Esophagus muscularis mucosa (tissue), 4 donors: ENCODE measurements around the gene KIAA1614. TPM values are rescaled to one million over a fixed set of nuclear protein-coding genes. Genes with fewer than 3 reads are reported as not detected.

ENCODE experiments used
- DNase-seq: peaks from one replicate; pipeline ENCODE4 v3.0.0-alpha.2; 2017; ENCODE audit errors: extremely low spot score
- H3K27ac ChIP-seq, 4 donors: fragments of 200-600 bp; sonication (generic); replicated peaks in 1 of 4; 1 replicate in 3 of 4; 2 replicates in 1 of 4; pipeline ENCODE4 v1.5.1; 2016 to 2019; ENCODE audit warnings: mild to moderate bottlenecking in 1 of 4
- H3K27me3 ChIP-seq, 4 donors: fragments of 200-600 bp; sonication (generic); one replicate each; pipeline versions ENCODE4 v1.5.1 to v1.6.0; 2016 to 2019
- H3K36me3 ChIP-seq, 4 donors: fragments of 200-600 bp; sonication (generic); one replicate each; pipeline ENCODE4 v1.5.1; 2016 to 2019
- H3K4me1 ChIP-seq, 4 donors: fragments of 200-600 bp; sonication (generic); one replicate each; pipeline ENCODE4 v1.5.1; 2016 to 2019
- H3K4me3 ChIP-seq, 4 donors: fragments of 200-600 bp; sonication (generic); 1 replicate in 2 of 4; 2 replicates in 2 of 4; pipeline ENCODE4 v1.5.1; 2016 to 2019; ENCODE audit warnings: mild to moderate bottlenecking in 4 of 4, moderate library complexity in 1 of 4
- H3K9me3 ChIP-seq, 4 donors: fragments of 200-600 bp; sonication (generic); 1 replicate in 3 of 4; 2 replicates in 1 of 4; pipeline ENCODE4 v1.5.1; 2016 to 2019
- CTCF ChIP-seq, 3 experiments: fragments of 200-600 bp in 2 of 3; fragments of 450-650 bp in 1 of 3; sonication (generic) in 2 of 3; IDR thresholded peaks; one replicate each; pipeline ENCODE4 v1.5.1; 2017 to 2019; ENCODE audit warnings: antibody characterized with exemption in 3 of 3, mild to moderate bottlenecking in 2 of 3, moderate library complexity in 1 of 3
- EP300 ChIP-seq: sonication (generic); formaldehyde crosslinking; IDR thresholded peaks from one replicate; pipeline ENCODE4 v1.6.1; 2017; ENCODE audit warnings: antibody characterized with exemption
- POLR2A ChIP-seq: fragments of 450-650 bp; IDR thresholded peaks from one replicate; pipeline ENCODE4 v1.6.1; 2017; ENCODE audit warnings: antibody characterized with exemption, moderate library complexity, mild to moderate bottlenecking, low read depth
- POLR2AphosphoS5 ChIP-seq, 2 donors: sonication (generic); formaldehyde crosslinking; IDR thresholded peaks; one replicate each; pipeline ENCODE4 v1.6.1; 2017; ENCODE audit warnings: antibody characterized with exemption in 2 of 2
- WGBS: methylation state at CpG from one replicate; pipeline ENCODE4 v1.1.5; 2018; 5-methylcytosine and 5-hydroxymethylcytosine counted together
- intact Hi-C: fragments of 100-400 bp; cut with DNase I; formaldehyde crosslinking; loops from one replicate; pipeline ENCODE4 v1.15.1; 2023
- total RNA-seq, 4 donors: library from RNA; depleted of rRNA; stranded (reverse); fragments of >200 nt; gene quantifications; one replicate each; pipeline versions ENCODE4 v1.1.0 to v1.2.1, GENCODE V29; 2016

Gene KIAA1614
- total RNA-seq, 4 donors from 2014 or later, result 15.4 to 30.0 (median 17.4) TPM

GRCh38 chr1:180899262-180899661 lies 13.4 kb upstream of the KIAA1614 start:
- intact Hi-C loops, result no loop called here
- H3K36me3 ChIP-seq, result no peaks in the 10 kb centered on the region
- H3K27ac ChIP-seq, result no peak overlapping the region
- H3K27me3 ChIP-seq, result peaks cover 0 to 7% (median 0%) of the 10 kb centered on the region in 4 donors
- peak; percentile 64 for DNase-seq
- no peaks in the 10 kb centered on the region for H3K4me1 ChIP-seq
- WGBS, result 90% methylated on average over 2 of the region's 7 CpGs
- H3K4me3 ChIP-seq, result no peak overlapping the region
- H3K9me3 ChIP-seq, result no peaks in the 10 kb centered on the region
- TF ChIP-seq POLR2AphosphoS5 (IDR thresholded peaks at IDR 0.05) (no peak), EP300 (no peak), POLR2A (no peak), CTCF (IDR thresholded peaks at IDR 0.05) (no peak)

- no peak overlapping the region for H3K4me3 ChIP-seq
- no peak overlapping the region for H3K27ac ChIP-seq
- WGBS, result 85% methylated on average over 13 of the region's 13 CpGs
- no peaks in the 10 kb centered on the region for H3K4me1 ChIP-seq
- DNase-seq, result peak; percentile 68
- H3K9me3 ChIP-seq, result no peaks in the 10 kb centered on the region
- intact Hi-C loops, result no loop called here
- H3K36me3 ChIP-seq, result no peaks in the 10 kb centered on the region
- no peak for TF ChIP-seq POLR2A
- TF ChIP-seq POLR2AphosphoS5 (IDR thresholded peaks at IDR 0.05), result no peak
- TF ChIP-seq EP300, result no peak
- TF ChIP-seq CTCF (IDR thresholded peaks at IDR 0.05), result no peak
- peaks cover 0 to 7% (median 0%) of the 10 kb centered on the region in 4 donors for H3K27me3 ChIP-seq
Observed at GRCh38 chr1:180901076-180901990, 11.4 kb upstream of the KIAA1614 start.

- DNase-seq, result no peak
- intact Hi-C loops, result no loop called here
Observed at GRCh38 chr1:180902541-180902940, 10.2 kb upstream of the KIAA1614 start.

GRCh38 chr1:180905927-180906326 lies 6.8 kb upstream of the KIAA1614 start:
- Histone ChIP-seq H3K4me3 (no peak overlapping the region), H3K27me3 (no peaks in the 10 kb centered on the region), H3K36me3 (no peaks in the 10 kb centered on the region), H3K4me1 (peaks cover 0 to 15% (median 14%) of the 10 kb centered on the region in 4 donors), H3K9me3 (no peaks in the 10 kb centered on the region), H3K27ac (no peak overlapping the region)
- intact Hi-C loops, result no loop called here
- 95% methylated on average over 7 of the region's 8 CpGs for WGBS
- TF ChIP-seq CTCF (IDR thresholded peaks at IDR 0.05), result no peak
- no peak for TF ChIP-seq EP300
- no peak for TF ChIP-seq POLR2A
- no peak for TF ChIP-seq POLR2AphosphoS5 (IDR thresholded peaks at IDR 0.05)
- no peak for DNase-seq

More at GRCh38 chr1:180902541-180902940, 10.2 kb upstream of the KIAA1614 start:
- Histone ChIP-seq H3K27ac (no peak overlapping the region), H3K27me3 (peaks cover 0 to 7% (median 0%) of the 10 kb centered on the region in 4 donors), H3K4me1 (no peaks in the 10 kb centered on the region), H3K4me3 (no peak overlapping the region), H3K36me3 (no peaks in the 10 kb centered on the region), H3K9me3 (no peaks in the 10 kb centered on the region)
- TF ChIP-seq EP300 (no peak), CTCF (IDR thresholded peaks at IDR 0.05) (no peak), POLR2A (no peak), POLR2AphosphoS5 (IDR thresholded peaks at IDR 0.05) (no peak)
- WGBS, result 63% methylated on average over 3 of the region's 3 CpGs
